Measurements from ENCODE around the gene PDZD2.

The PDZD2 gene

DNA sequence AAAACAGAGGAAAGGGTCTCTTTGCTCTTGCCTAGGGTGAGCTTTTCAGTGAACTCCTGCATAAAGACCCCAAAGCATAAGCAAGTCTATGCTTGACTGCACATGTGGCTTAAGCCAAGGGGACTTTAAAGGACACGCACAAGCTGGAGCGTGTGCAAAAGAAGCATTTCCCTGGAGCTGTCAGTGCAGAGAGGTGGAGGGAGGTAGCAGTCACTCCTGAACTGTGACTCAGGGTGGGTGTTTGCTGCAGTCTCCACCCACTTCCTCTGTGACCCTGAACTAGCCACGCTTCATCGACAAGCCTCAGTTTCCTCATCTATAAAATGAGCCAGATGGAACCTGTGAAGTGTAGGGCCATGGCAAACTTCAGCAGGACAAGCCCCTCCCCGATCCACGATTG lies 72.4 kb downstream of the PDZD2 start:
- no peaks in the 10 kb centered on the region for H3K79me2 ChIP-seq (ENCODE audit: control insufficient read depth, low read length)
- no peaks in the 10 kb centered on the region for H3F3A ChIP-seq (ENCODE audit: control insufficient read depth, insufficient read depth)
- TF ChIP-seq, protein P1, sequence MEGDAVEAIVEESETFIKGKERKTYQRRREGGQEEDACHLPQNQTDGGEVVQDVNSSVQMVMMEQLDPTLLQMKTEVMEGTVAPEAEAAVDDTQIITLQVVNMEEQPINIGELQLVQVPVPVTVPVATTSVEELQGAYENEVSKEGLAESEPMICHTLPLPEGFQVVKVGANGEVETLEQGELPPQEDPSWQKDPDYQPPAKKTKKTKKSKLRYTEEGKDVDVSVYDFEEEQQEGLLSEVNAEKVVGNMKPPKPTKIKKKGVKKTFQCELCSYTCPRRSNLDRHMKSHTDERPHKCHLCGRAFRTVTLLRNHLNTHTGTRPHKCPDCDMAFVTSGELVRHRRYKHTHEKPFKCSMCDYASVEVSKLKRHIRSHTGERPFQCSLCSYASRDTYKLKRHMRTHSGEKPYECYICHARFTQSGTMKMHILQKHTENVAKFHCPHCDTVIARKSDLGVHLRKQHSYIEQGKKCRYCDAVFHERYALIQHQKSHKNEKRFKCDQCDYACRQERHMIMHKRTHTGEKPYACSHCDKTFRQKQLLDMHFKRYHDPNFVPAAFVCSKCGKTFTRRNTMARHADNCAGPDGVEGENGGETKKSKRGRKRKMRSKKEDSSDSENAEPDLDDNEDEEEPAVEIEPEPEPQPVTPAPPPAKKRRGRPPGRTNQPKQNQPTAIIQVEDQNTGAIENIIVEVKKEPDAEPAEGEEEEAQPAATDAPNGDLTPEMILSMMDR (IDR thresholded peaks at IDR 0.05; ENCODE audit: low read depth, low read length, poor library complexity, severe bottlenecking) = no peak
- no peak for TF ChIP-seq EZH2phosphoT487 (IDR thresholded peaks at IDR 0.05; ENCODE audit: borderline replicate concordance, low read length)
- no peaks in the 10 kb centered on the region for H3K9me3 ChIP-seq (ENCODE audit: control insufficient read depth, insufficient read depth, low read length)
- H4K20me1 ChIP-seq (ENCODE audit: control insufficient read depth, insufficient read depth, low read depth, low read length) = no peaks in the 10 kb centered on the region
- no peaks in the 10 kb centered on the region for H3K27me3 ChIP-seq (ENCODE audit: control insufficient read depth, low read length)
- H3K4me1 ChIP-seq (ENCODE audit: control insufficient read depth, low read length) = no peaks in the 10 kb centered on the region
- no peak overlapping the region for H3K4me3 ChIP-seq (ENCODE audit: low read length)
- no peaks in the 10 kb centered on the region for H3K9me2 ChIP-seq (replicated peaks; ENCODE audit: control insufficient read depth, low read length)
- H3K4me2 ChIP-seq (ENCODE audit: low read length) = no peak overlapping the region
- H3K36me3 ChIP-seq (ENCODE audit: control insufficient read depth, low read length) = no peaks in the 10 kb centered on the region
- H3K27ac ChIP-seq (ENCODE audit: low read depth, low read length) = no peak overlapping the region

DNA sequence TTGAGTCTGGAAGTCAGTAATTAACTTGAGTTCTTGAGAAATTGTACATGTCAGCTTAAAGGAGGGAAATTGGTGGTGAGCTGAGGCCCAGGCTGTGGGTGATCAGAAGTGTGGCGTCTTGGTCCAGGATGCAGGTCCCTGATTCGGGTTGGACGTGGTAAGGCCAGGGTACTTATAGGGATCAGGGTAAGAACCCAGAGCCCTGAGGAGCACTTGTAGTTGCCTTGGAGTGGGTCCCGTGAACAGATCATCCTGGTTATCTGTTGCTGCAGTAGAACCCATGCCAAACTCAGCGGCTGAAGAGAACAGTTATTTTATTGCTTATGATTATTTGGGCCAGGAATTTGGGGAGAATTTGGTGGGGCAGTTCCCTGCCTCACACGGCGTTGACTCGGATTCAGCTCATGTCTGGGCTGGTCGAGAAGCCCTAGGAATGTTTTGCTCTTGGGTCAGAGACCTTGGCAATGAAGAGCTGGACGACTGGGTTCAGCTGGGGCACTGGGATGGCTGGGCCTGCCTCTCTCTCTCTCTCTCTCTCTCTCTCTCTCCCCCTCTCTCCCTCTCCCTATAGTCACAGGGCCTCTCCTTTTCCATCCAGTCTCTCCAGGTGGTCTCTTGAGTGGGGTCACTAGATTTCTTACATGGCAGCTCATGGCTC lies 73.1 kb downstream of the PDZD2 start:
- Histone ChIP-seq H4K20me1 (ENCODE audit: control insufficient read depth, insufficient read depth, low read depth, low read length) (no peaks in the 10 kb centered on the region), H3K4me2 (ENCODE audit: low read length) (no peak overlapping the region), H3K4me1 (ENCODE audit: control insufficient read depth, low read length) (no peaks in the 10 kb centered on the region), H3K9me3 (ENCODE audit: control insufficient read depth, insufficient read depth, low read length) (no peaks in the 10 kb centered on the region), H3K27me3 (ENCODE audit: control insufficient read depth, low read length) (no peaks in the 10 kb centered on the region), H3K36me3 (ENCODE audit: control insufficient read depth, low read length) (no peaks in the 10 kb centered on the region), H3K79me2 (ENCODE audit: control insufficient read depth, low read length) (no peaks in the 10 kb centered on the region), H3K27ac (ENCODE audit: low read depth, low read length) (no peak overlapping the region), H3F3A (ENCODE audit: control insufficient read depth, insufficient read depth) (no peaks in the 10 kb centered on the region), H3K4me3 (ENCODE audit: low read length) (no peak overlapping the region), H3K9me2 (replicated peaks; ENCODE audit: control insufficient read depth, low read length) (no peaks in the 10 kb centered on the region)
- TF ChIP-seq, protein P1 (IDR thresholded peaks at IDR 0.05; ENCODE audit: low read depth, low read length, poor library complexity, severe bottlenecking) = no peak
- no peak for TF ChIP-seq EZH2phosphoT487 (IDR thresholded peaks at IDR 0.05; ENCODE audit: borderline replicate concordance, low read length)

DNA sequence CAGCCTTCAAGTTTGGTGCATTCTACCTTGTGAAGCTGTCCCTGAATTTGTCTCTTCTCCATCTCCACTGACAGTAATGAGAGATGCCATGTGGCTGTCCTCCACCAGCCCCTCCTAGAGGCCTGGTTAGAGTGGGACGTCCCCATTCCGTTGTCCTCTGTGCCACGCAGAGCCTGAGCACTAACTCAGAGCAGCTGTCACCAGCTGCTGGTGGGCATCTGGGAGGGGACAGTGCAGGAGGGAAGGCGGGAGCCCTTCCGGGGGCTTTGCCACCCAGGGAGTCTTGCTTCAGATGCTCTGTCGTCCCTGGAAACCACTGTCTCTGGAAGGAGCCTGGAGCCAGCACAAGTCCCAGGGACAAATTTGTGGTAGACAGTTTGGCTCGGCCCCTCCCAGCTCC lies 78.6 kb downstream of the PDZD2 start:
- Histone ChIP-seq H3K79me2 (ENCODE audit: control insufficient read depth, low read length) (no peaks in the 10 kb centered on the region), H3K4me2 (ENCODE audit: low read length) (no peak overlapping the region), H3K27me3 (ENCODE audit: control insufficient read depth, low read length) (peaks cover 2% of the 10 kb centered on the region; the same call in 1 of the 2 replicates), H4K20me1 (ENCODE audit: control insufficient read depth, insufficient read depth, low read depth, low read length) (no peaks in the 10 kb centered on the region), H3K36me3 (ENCODE audit: control insufficient read depth, low read length) (no peaks in the 10 kb centered on the region), H3K4me3 (ENCODE audit: low read length) (no peak overlapping the region), H3F3A (ENCODE audit: control insufficient read depth, insufficient read depth) (no peaks in the 10 kb centered on the region), H3K9me3 (ENCODE audit: control insufficient read depth, insufficient read depth, low read length) (no peaks in the 10 kb centered on the region), H3K27ac (ENCODE audit: low read depth, low read length) (no peak overlapping the region), H3K9me2 (replicated peaks; ENCODE audit: control insufficient read depth, low read length) (no peaks in the 10 kb centered on the region), H3K4me1 (ENCODE audit: control insufficient read depth, low read length) (no peaks in the 10 kb centered on the region)
- TF ChIP-seq, protein P1 (IDR thresholded peaks at IDR 0.05; ENCODE audit: low read depth, low read length, poor library complexity, severe bottlenecking) = no peak
- TF ChIP-seq EZH2phosphoT487 (IDR thresholded peaks at IDR 0.05; ENCODE audit: borderline replicate concordance, low read length) = no peak

Measured in DOHH2 (cell line).